Progenitor cell of endocrine pancreas (in vitro differentiated cells): ENCODE measurements around the gene PCBP3. TPM values are rescaled to one million over a fixed set of nuclear protein-coding genes. Genes with fewer than 3 reads are reported as not detected.
"Not testable (repeated sequence)": the region's sequence is repeated elsewhere in the genome, so short reads cannot be mapped to it uniquely, and the experiment has no call there.

Experiments
- DNase-seq: peaks from one replicate; pipeline ENCODE4 v3.0.0; 2021; ENCODE audit warnings: low spot score; ENCODE audit not compliant: unreplicated experiment
- H3K27ac Mint-ChIP-seq: 2 replicates; pipeline ENCODE4 v1.8.0; 2021; ENCODE audit warnings: mild to moderate bottlenecking, moderate library complexity, mixed read lengths
- H3K27me3 Mint-ChIP-seq: 2 replicates; pipeline ENCODE4 v1.8.0; 2021; ENCODE audit warnings: mixed read lengths
- H3K36me3 Mint-ChIP-seq: 2 replicates; pipeline ENCODE4 v1.8.0; 2022; ENCODE audit warnings: mixed read lengths; ENCODE audit not compliant: insufficient read depth
- H3K4me1 Mint-ChIP-seq: 2 replicates; pipeline ENCODE4 v1.8.0; 2021; ENCODE audit warnings: low read depth, mixed read lengths
- H3K4me3 Mint-ChIP-seq: 2 replicates; pipeline ENCODE4 v1.8.0; 2021; ENCODE audit warnings: low read depth, mild to moderate bottlenecking, moderate library complexity, mixed read lengths
- H3K9me3 Mint-ChIP-seq: 2 replicates; pipeline ENCODE4 v1.8.0; 2021; ENCODE audit warnings: low read depth, mixed read lengths
- CTCF ChIP-seq: fragments of 200-600 bp; sonication (generic); IDR thresholded peaks from one replicate; pipeline ENCODE4 v1.5.0; 2021; ENCODE audit warnings: antibody characterized with exemption, mild to moderate bottlenecking; ENCODE audit not compliant: unreplicated experiment
- total RNA-seq: library from RNA; stranded (reverse); gene quantifications from 2 replicates; pipeline ENCODE4 v1.2.1, GENCODE V29; 2021

PCBP3 gene
- total RNA-seq, 1 donor from 2014 or later: 3.7 TPM

GRCh38 chr21:45669382-45669781 lies 25.9 kb downstream of the PCBP3 start:
- H3K4me1 Mint-ChIP-seq: no peaks in the 10 kb centered on the region
- H3K27me3 Mint-ChIP-seq: no peaks in the 10 kb centered on the region
- peaks cover 8% of the 10 kb centered on the region for H3K9me3 Mint-ChIP-seq
- no peak for DNase-seq
- H3K36me3 Mint-ChIP-seq: peaks cover 1% of the 10 kb centered on the region
- no peak for TF ChIP-seq CTCF
- no peak overlapping the region for H3K27ac Mint-ChIP-seq
- no peak overlapping the region for H3K4me3 Mint-ChIP-seq

- DNase-seq: no peak
- TF ChIP-seq CTCF: no peak
- Mint-ChIP-seq H3K27ac (no peak overlapping the region), H3K4me1 (no peaks in the 10 kb centered on the region), H3K9me3 (peaks cover 4% of the 10 kb centered on the region), H3K36me3 (peaks cover 1% of the 10 kb centered on the region), H3K4me3 (no peak overlapping the region), H3K27me3 (no peaks in the 10 kb centered on the region)
Measured at GRCh38 chr21:45670731-45671130, 27.2 kb downstream of the PCBP3 start.

GRCh38 chr21:45678790-45679189 lies 35.3 kb downstream of the PCBP3 start:
- H3K27ac Mint-ChIP-seq, H3K27me3 Mint-ChIP-seq, DNase-seq, H3K4me1 Mint-ChIP-seq, H3K9me3 Mint-ChIP-seq, H3K4me3 Mint-ChIP-seq, H3K36me3 Mint-ChIP-seq: not testable (repeated sequence)

- TF ChIP-seq CTCF: no peak
- H3K4me3 Mint-ChIP-seq: no peak overlapping the region
- no peaks in the 10 kb centered on the region for H3K9me3 Mint-ChIP-seq
- no peaks in the 10 kb centered on the region for H3K36me3 Mint-ChIP-seq
- H3K27me3 Mint-ChIP-seq: no peaks in the 10 kb centered on the region
- no peak overlapping the region for H3K27ac Mint-ChIP-seq
- DNase-seq: no peak
- no peaks in the 10 kb centered on the region for H3K4me1 Mint-ChIP-seq
Measured at GRCh38 chr21:45680215-45680614, 36.7 kb downstream of the PCBP3 start.

- no peaks in the 10 kb centered on the region for H3K4me1 Mint-ChIP-seq
- H3K4me3 Mint-ChIP-seq: no peak overlapping the region
- DNase-seq: no peak
- H3K27ac Mint-ChIP-seq: no peak overlapping the region
- peak; percentile 24 for TF ChIP-seq CTCF
- H3K36me3 Mint-ChIP-seq: no peaks in the 10 kb centered on the region
- no peaks in the 10 kb centered on the region for H3K9me3 Mint-ChIP-seq
- H3K27me3 Mint-ChIP-seq: peaks cover 12% of the 10 kb centered on the region
Measured at GRCh38 chr21:45695086-45695485, 51.6 kb downstream of the PCBP3 start.

- no peak overlapping the region for H3K4me3 Mint-ChIP-seq
- H3K27ac Mint-ChIP-seq: no peak overlapping the region
- H3K27me3 Mint-ChIP-seq: peaks cover 16% of the 10 kb centered on the region
- no peaks in the 10 kb centered on the region for H3K9me3 Mint-ChIP-seq
- no peaks in the 10 kb centered on the region for H3K36me3 Mint-ChIP-seq
- no peaks in the 10 kb centered on the region for H3K4me1 Mint-ChIP-seq
- no peak for DNase-seq
- no peak for TF ChIP-seq CTCF
Measured at GRCh38 chr21:45698493-45699184, 55.1 kb downstream of the PCBP3 start.
